B cell (primary cell): ENCODE results near the gene TESK2. TPM values are rescaled to one million over a fixed set of nuclear protein-coding genes. Genes with fewer than 3 reads are reported as not detected.

Source experiments
- ATAC-seq: fragments of 200-7000 bp; cut with Tn5 transposase; one replicate; pipeline ENCODE4 v1.10.0; 2021; ENCODE audit warnings: low read depth, mild to moderate bottlenecking, moderate number of reproducible peaks, moderate library complexity
- CTCF ChIA-PET: fragments of 350-600 bp; sonication (Branson Sonifier 250); formaldehyde crosslinking; loops from one replicate; lab custom pipeline; 2021; ENCODE audit warnings: antibody characterized with exemption, inconsistent platforms; lab: Charles Lee
- POLR2A ChIA-PET: fragments of 350-600 bp; sonication (Branson Sonifier 250); formaldehyde crosslinking; loops from one replicate; lab custom pipeline; 2021; ENCODE audit warnings: antibody characterized with exemption; lab: Charles Lee
- DNase-seq: peaks from one replicate; pipeline ENCODE4 v3.0.0; 2013
- H2AFZ ChIP-seq: 2 replicates; pipeline ENCODE4 v1.6.1; 2012; ENCODE audit warnings: mild to moderate bottlenecking, low read depth, low read length; ENCODE audit not compliant: insufficient read depth, poor library complexity, severe bottlenecking
- H3K27ac ChIP-seq, 2 donors: 1 replicate in 1 of 2; 2 replicates in 1 of 2; pipeline ENCODE4 v1.5.1; 2012 to 2013; ENCODE audit warnings: low read length in 2 of 2, mild to moderate bottlenecking in 2 of 2, moderate library complexity in 1 of 2
- H3K27me3 ChIP-seq, 4 experiments: fragments of 200-600 bp in 1 of 4; sonication (generic) in 1 of 4; replicated peaks in 1 of 4; 1 replicate in 2 of 4; 2 replicates in 2 of 4; pipeline versions ENCODE4 v1.6.1 to v1.7.0; 2013 to 2016; ENCODE audit warnings: low read length in 3 of 4, mild to moderate bottlenecking in 2 of 4, mixed read lengths in 1 of 4, moderate library complexity in 1 of 4; ENCODE audit not compliant: insufficient read depth in 4 of 4, control insufficient read depth in 3 of 4; ENCODE audit errors: control extremely low read depth in 1 of 4
- H3K36me3 ChIP-seq, 2 experiments: replicated peaks in 1 of 2; 1 replicate in 1 of 2; 2 replicates in 1 of 2; pipeline versions ENCODE4 v1.6.1 to v1.7.1; 2013; ENCODE audit warnings: low read length in 1 of 2; ENCODE audit not compliant: insufficient read depth in 2 of 2, control insufficient read depth in 1 of 2; ENCODE audit errors: control extremely low read depth in 1 of 2, extremely low read depth in 1 of 2
- H3K4me1 ChIP-seq, 2 donors: fragments of 200-600 bp in 1 of 2; sonication (generic) in 1 of 2; 1 replicate in 1 of 2; 2 replicates in 1 of 2; pipeline versions ENCODE4 v1.5.1 to v1.6.1; 2013 to 2017; ENCODE audit warnings: low read length in 2 of 2; ENCODE audit not compliant: control insufficient read depth in 2 of 2, insufficient read depth in 2 of 2
- H3K4me2 ChIP-seq: replicated peaks from 2 replicates; pipeline ENCODE3; 2012; ENCODE audit warnings: mild to moderate bottlenecking, low read depth, low read length; ENCODE audit not compliant: poor library complexity, severe bottlenecking
- H3K4me3 ChIP-seq, 5 experiments: fragments of 200-600 bp in 1 of 5; sonication (generic) in 1 of 5; 1 replicate in 3 of 5; 2 replicates in 2 of 5; pipeline versions ENCODE4 v1.5.1 to v1.7.0; 2011 to 2016; ENCODE audit warnings: low read length in 4 of 5, mild to moderate bottlenecking in 4 of 5, low read depth in 2 of 5, control low read depth in 1 of 5, moderate library complexity in 1 of 5; ENCODE audit not compliant: insufficient read depth in 1 of 5; ENCODE audit errors: control extremely low read depth in 1 of 5, extremely low read depth in 1 of 5
- H3K79me2 ChIP-seq: fragments of 200-600 bp; sonication (generic); one replicate; pipeline ENCODE4 v1.6.0; 2016; ENCODE audit warnings: low read length; ENCODE audit not compliant: control insufficient read depth, insufficient read depth
- H3K9ac ChIP-seq: fragments of 200-600 bp; sonication (generic); 2 replicates; pipeline ENCODE4 v1.6.1; 2017; ENCODE audit warnings: mild to moderate bottlenecking, low read length, moderate library complexity
- H3K9me3 ChIP-seq, 3 donors: one replicate each; pipeline versions ENCODE4 v1.6.1 to v1.7.1; 2013; ENCODE audit warnings: low read length in 2 of 3; ENCODE audit not compliant: control insufficient read depth in 2 of 3, insufficient read depth in 1 of 3; ENCODE audit errors: control extremely low read depth in 1 of 3
- H4K20me1 ChIP-seq: 2 replicates; pipeline ENCODE4 v1.6.0; 2012; ENCODE audit warnings: mild to moderate bottlenecking, low read length; ENCODE audit not compliant: insufficient read depth, control insufficient read depth, poor library complexity, severe bottlenecking
- H3K27ac Mint-ChIP-seq: one replicate; pipeline ENCODE4 v1.8.0; 2021; ENCODE audit warnings: mixed read lengths
- H3K27me3 Mint-ChIP-seq: one replicate; pipeline ENCODE4 v1.8.0; 2021; ENCODE audit warnings: mixed read lengths
- H3K4me1 Mint-ChIP-seq: one replicate; pipeline ENCODE4 v1.8.0; 2021; ENCODE audit warnings: mixed read lengths
- H3K4me3 Mint-ChIP-seq: one replicate; pipeline ENCODE4 v1.8.0; 2021; ENCODE audit warnings: mixed read lengths
- H3K9me3 Mint-ChIP-seq: one replicate; pipeline ENCODE4 v1.8.0; 2022; ENCODE audit warnings: mixed read lengths; ENCODE audit not compliant: insufficient read depth
- EZH2 ChIP-seq: IDR thresholded peaks from 2 replicates; pipeline ENCODE4 v1.6.1; 2012; ENCODE audit warnings: borderline replicate concordance, low read depth, mild to moderate bottlenecking, moderate library complexity, low read length; ENCODE audit not compliant: insufficient read depth, poor library complexity, severe bottlenecking
- WGBS: methylation state at CpG from one replicate; pipeline ENCODE4 v1.1.5; 2013; ENCODE audit warnings: missing lambda C conversion rate; ENCODE audit not compliant: insufficient coverage; 5-methylcytosine and 5-hydroxymethylcytosine counted together
- intact Hi-C: fragments of 100-400 bp; cut with micrococcal nuclease; formaldehyde crosslinking; loops from one replicate; pipeline ENCODE4 v1.10.0; 2022
- polyA plus RNA-seq: library from polyadenylated mRNA; depleted of rRNA; stranded (reverse); fragments of >200 nt; gene quantifications from 2 replicates; pipeline ENCODE4 v1.2.3, GENCODE V29; 2012
- total RNA-seq, 2 donors: library from RNA; stranded (reverse); fragments of 120-200 nt in 1 of 2; gene quantifications; 1 replicate in 1 of 2; 2 replicates in 1 of 2; pipeline versions ENCODE4 v1.2.3 to v1.2.4, GENCODE V29; 2013 to 2022
- TF ChIP-seq, protein P1 (sequence below): fragments of 200-600 bp; IDR thresholded peaks from one replicate; pipeline ENCODE4 v1.8.0; 2022; ENCODE audit warnings: antibody characterized with exemption, mild to moderate bottlenecking

Gene TESK2
- total and polyA plus RNA-seq, 2 donors (not counting 1 experiment from before 2014, with no cell fraction given), result 21.7 to 27.0 TPM

DNA sequence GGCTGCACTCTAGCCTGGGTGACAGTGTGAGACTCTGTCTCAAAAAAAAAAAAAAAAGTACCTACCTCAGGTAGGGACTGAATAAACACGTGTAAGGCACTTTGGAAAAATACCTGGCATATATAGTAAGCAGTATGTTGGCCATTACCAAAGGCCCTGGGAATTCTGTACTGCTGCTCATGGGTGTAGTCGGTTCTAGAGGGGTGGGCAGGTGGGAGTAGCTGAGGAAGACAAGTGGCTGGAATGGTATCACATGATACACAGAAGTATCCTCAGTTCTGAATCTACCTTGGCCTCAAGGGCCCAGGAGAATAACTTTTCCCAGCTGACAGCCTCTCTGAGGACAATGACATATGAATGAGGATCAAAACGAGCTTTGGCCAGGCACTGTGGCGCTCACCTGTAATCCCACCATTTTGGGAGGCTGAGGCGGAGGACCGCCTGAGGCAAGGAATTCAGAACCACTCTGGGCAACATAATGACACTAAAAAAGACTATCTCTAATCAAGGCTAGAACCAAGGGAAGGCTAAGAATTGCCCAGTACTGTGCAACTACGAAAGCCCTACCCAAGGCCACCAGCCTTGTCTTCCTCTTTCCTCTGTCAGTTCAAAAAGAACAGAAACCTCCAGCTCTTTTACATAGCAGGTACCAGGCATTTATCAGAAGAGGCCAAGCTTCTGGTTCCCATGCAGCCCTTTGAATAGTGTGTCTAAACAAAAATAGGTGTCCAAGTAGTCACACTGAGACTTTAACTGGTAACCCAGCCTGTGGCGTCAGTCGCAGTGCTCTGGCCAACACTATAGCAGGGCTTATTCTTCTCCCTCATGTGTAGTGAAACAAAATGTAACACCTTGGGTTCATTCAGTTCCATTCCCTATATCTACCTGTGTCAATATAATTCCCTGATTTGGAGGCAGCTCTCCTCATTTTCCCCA lies 19.3 kb upstream of the TESK2 start:
- no peaks in the 10 kb centered on the region for H3K9me3 ChIP-seq
- no peaks in the 10 kb centered on the region for H3K4me1 ChIP-seq
- Mint-ChIP-seq H3K4me1 (peaks cover 2% of the 10 kb centered on the region), H3K9me3 (no peaks in the 10 kb centered on the region), H3K4me3 (no peak overlapping the region), H3K27ac (no peak overlapping the region), H3K27me3 (no peaks in the 10 kb centered on the region)
- H3K27me3 ChIP-seq, result no peaks in the 10 kb centered on the region
- H3K4me3 ChIP-seq, result no peak overlapping the region
- no peak overlapping the region for H3K27ac ChIP-seq
- ChIA-PET POLR2A (interaction anchor here (0.6 to 0.7 kb wide), 2 partner anchors 34 to 65 kb away, joined by 3 to 6 read pairs; no protein-coding TSS in a partner anchor), CTCF (interaction anchor here (0.7 to 8.7 kb wide), 10 partner anchors 9 to 501 kb away, joined by 3 to 351 read pairs (median 16); partner anchors contain the start of genes AKR1A1, PRDX1 and TESK2)
- peaks cover 6% of the 10 kb centered on the region for H4K20me1 ChIP-seq
- ATAC-seq, result no peak
- no peak for DNase-seq
- intact Hi-C loops, result no loop called here
- WGBS, result 68% methylated on average over 8 of the region's 9 CpGs
- peaks cover 2 to 76% of the 10 kb centered on the region in 2 experiments for H3K36me3 ChIP-seq
- no peak overlapping the region for H2AFZ ChIP-seq
- peaks cover 4% of the 10 kb centered on the region for H3K79me2 ChIP-seq
- H3K9ac ChIP-seq, result no peak overlapping the region
- TF ChIP-seq, protein P1, sequence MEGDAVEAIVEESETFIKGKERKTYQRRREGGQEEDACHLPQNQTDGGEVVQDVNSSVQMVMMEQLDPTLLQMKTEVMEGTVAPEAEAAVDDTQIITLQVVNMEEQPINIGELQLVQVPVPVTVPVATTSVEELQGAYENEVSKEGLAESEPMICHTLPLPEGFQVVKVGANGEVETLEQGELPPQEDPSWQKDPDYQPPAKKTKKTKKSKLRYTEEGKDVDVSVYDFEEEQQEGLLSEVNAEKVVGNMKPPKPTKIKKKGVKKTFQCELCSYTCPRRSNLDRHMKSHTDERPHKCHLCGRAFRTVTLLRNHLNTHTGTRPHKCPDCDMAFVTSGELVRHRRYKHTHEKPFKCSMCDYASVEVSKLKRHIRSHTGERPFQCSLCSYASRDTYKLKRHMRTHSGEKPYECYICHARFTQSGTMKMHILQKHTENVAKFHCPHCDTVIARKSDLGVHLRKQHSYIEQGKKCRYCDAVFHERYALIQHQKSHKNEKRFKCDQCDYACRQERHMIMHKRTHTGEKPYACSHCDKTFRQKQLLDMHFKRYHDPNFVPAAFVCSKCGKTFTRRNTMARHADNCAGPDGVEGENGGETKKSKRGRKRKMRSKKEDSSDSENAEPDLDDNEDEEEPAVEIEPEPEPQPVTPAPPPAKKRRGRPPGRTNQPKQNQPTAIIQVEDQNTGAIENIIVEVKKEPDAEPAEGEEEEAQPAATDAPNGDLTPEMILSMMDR, result no peak
- no peak for TF ChIP-seq EZH2
- no peak overlapping the region for H3K4me2 ChIP-seq
